Epidermal melanocyte (primary cell): Measurements from ENCODE around the gene NDUFA8.

Experiments used
- DNase-seq: peaks from one replicate; pipeline ENCODE4 v3.0.0; 2011; ENCODE audit warnings: low spot score; ENCODE audit not compliant: insufficient read length

NDUFA8 gene

DNA sequence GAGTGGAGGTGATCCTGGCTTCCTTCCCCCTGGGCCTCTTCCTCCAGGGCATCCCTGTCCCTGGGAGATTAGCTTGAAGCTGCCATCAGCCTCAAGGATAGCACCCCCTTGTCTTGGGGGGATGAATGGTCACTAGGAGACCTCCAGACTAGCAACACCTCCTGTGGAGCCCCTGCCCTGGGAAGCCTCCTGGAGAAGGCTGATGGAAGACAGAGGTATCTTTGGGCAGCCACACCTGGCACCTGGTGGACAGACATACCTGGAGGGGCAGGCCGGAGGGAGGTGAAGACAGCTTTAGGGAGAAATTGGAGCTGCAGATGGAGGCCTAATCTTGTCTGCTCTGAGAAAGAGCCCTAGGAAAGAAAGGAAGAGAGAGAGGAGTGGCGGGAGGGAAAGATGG is 57.4 kb downstream of the NDUFA8 start:
- DNase-seq = no peak

DNA sequence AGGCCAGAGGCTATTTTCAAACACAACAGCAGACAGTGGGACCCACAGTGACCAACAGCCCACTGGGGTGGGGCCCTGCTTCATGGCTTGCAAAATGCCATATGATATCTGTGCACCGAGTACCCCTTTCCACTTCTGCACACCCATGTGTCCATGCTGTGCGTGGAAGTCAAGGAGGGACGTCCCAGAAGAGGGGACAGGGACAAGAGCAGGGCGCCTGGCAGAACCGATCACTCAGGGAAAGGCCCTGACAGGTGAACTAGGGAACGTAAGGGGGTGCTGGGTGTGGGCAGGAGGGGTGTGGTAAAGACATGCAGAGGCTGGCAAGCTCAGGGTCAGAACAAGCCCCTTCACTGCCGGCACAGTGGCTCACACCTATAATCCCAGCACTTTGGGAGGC is 58.8 kb downstream of the NDUFA8 start:
- no peak for DNase-seq

DNA sequence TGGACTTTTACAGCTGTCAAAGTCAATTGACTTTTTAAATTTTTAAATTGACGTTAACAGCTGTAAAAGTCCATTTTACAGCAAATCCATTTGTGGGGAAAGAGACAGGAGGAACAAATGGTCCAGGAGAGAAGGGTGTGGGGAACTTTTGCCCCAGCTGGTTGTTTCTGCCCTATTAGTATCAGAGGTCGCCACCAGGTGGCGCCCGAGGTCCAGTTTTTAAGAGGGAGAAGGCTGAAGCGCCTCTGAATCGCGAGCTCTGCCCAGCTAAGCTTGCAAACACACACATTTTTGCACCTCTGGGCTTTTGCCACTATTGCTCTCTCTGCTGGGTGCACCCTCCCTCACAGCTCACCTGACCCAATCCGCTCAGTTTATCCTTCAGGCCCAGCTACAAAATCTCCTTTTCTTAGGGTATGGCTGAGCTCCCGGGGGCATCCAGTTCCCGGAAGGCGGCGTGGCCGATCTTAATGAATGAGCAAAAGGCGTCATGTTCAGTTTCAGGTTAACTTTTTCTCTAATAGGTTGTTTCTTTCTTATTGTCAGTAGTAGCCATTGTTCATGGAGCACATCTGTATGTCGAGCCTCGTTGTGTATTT is 60.2 kb downstream of the NDUFA8 start:
- peak; percentile 66 for DNase-seq

- DNase-seq = no peak
Observed at GRCh38 chr9:122097679-122098315, 61.8 kb downstream of the NDUFA8 start.

- no peak for DNase-seq
Observed at GRCh38 chr9:122096620-122097415, 62.8 kb downstream of the NDUFA8 start.

DNA sequence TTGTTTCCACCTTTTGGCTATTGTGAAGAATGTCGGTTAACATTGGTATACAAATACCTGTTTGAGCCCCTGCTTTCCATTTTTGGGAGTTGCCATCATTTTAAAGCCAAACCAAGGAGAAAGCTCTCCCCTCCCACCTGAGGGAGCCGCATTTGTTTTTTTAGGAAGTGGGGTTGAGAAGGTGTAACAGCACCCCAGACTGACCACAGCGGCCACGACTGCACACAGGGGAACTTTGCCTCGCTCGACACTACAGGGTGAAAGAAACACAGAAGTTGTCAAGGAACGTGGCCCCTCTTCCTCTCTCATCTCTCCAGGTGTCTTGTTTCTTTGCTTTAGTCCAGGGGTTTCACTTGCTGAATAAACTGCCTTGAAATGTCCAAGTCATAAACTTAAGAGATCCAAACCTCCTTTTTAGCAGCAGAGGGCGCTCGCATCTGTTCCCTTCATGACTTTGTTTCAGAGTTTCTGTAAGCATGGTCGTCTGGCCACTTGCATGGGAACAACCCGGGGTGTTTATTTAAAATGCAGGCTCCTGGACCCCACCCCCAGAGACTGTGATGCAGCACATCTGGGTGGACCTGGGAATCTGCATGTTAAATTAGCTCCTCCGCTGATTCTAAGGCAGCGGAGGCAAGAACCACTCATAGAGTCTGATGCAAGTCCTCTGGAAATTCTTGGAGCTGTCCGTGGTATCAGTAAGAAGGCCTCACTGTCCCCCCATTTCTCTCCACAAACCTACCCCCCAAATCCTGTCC is 64.4 kb downstream of the NDUFA8 start:
- no peak for DNase-seq
